Right renal pelvis (tissue), 4 donors: ENCODE results near the gene PCMT1. TPM values are rescaled to one million over a fixed set of nuclear protein-coding genes. Genes with fewer than 3 reads are reported as not detected.
"Not testable (repeated sequence)": the region's sequence is repeated elsewhere in the genome, so short reads cannot be mapped to it uniquely, and the experiment has no call there.

Source experiments
- DNase-seq, 4 donors: peaks; one replicate each; pipeline ENCODE4 v3.0.0-alpha.2; 2013; ENCODE audit warnings: low read depth in 4 of 4, low spot score in 3 of 4, missing footprints in 1 of 4
- polyA plus RNA-seq, 4 donors: library from polyadenylated mRNA; unstranded; fragments of 120-200 nt; gene quantifications; one replicate each; pipeline ENCODE4 v1.2.1, GENCODE V29; 2013; ENCODE audit not compliant: insufficient read length in 4 of 4

Gene PCMT1
- polyA plus RNA-seq, 4 donors, result 93.7 to 101 (median 98.2) TPM

DNA sequence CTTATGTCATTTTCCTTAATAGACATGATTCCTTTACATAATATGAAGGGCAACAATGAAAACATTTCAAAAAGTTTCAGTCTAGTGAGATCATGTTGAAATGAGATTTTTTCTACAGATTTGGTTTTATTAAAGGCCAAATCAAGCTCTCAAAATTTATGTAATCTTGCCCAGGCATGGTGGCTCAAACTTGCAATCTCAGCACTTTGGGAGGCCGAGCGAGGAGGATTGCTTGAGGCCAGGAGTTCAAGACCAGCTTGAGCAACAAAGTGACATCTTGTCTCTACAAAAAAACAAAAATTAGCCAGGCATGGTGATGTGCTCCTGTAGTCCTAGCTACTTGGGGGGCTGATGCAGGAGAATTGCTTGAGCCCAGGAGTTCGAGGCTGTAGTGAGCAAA lies 63.8 kb downstream of the PCMT1 start:
- DNase-seq, result no peak

DNA sequence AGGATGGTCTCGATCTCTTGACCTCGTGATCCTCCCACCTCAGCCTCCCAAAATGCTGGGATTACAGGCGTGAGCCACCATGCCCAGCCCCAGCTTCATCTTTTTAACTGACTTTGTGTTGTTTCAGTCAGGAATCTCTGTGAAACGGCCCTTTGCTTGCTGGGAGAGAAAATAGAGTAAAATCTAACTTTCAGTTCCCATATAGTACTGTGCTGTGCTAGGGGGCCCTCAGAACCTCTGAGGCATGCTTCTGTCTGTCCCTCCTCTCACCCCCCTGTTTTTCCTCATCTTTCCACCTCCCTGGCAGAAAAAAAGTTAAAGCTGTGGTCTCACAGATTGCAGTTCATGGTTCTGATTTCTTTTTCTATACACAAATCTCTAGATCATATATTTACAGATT lies 66.2 kb downstream of the PCMT1 start:
- DNase-seq, result no peak

DNA sequence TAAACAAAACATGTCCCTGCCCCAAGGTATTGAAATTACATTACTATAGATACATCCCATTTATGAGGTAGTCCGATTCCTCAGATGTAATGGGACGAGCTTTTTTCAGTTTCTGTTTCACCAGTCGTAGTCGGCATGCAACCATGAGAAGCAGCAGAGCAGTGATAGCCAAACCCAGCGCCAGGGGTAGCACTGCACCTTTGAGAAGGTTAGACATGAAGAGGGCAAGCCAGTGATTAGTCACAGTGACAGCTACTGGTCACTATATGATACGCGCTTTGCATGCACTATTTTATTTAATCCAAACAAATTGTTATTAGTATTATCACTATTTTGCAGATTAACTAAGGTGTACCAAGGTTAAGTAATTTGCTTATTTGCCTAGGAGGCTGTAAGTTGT lies 71.0 kb downstream of the PCMT1 start:
- no peak for DNase-seq

DNA sequence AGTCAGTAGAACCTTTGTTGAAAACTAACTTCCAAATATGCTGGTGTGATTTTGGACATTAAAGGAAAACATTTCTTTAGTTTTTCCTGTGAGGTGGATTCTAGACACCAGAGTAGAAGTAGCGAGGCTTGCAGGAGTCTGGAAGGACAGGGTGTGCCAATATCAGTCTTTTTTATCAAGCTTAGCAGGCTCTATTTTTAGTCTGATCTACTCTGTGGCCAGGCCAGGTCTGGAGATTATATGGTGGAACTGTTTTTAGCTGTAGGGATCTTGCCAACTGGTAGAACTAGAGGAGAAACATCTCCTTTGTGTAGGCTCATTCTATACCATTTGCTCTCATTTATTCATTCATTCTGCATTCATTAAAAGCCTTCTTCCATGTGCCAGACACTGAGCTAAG lies 72.0 kb downstream of the PCMT1 start:
- DNase-seq, result no peak

DNA sequence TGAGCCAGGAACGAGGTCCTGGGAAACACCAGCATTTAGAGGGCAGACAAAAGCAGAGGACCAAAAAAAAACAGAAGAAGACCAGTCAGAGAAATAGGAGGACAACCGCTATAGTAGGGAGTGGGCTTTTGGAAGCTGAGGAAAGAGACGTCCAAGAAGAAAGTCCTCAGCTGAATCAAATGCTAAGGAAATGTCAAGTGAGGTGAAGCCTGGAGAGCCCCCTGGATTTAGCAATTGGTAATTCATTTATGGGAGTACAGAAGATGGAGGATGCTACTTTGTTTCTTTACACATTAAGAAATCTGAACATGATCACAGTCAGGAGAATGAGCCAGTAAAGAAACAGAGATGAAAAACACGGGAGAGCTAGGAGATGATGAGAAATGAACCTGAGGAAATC lies 73.5 kb downstream of the PCMT1 start:
- no peak for DNase-seq

DNA sequence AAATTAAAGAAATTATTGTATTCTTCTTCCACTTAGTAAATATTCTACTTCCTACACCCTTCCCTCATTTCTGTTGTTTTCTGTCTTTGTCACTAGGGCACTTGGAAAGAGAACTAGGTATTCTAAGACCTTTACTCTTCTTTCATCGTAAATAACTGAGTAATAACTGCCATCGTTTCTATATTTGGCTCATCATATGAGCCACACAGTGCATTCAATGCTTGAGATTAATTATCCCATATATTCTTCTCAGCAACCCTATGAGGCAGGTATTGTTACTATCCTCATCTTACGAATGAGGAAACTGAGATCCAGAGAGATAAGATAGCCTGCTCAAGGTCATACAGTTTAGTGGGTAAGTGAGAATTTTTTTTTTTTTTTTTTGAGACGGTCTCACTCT lies 75.8 kb downstream of the PCMT1 start:
- DNase-seq, result no peak

DNA sequence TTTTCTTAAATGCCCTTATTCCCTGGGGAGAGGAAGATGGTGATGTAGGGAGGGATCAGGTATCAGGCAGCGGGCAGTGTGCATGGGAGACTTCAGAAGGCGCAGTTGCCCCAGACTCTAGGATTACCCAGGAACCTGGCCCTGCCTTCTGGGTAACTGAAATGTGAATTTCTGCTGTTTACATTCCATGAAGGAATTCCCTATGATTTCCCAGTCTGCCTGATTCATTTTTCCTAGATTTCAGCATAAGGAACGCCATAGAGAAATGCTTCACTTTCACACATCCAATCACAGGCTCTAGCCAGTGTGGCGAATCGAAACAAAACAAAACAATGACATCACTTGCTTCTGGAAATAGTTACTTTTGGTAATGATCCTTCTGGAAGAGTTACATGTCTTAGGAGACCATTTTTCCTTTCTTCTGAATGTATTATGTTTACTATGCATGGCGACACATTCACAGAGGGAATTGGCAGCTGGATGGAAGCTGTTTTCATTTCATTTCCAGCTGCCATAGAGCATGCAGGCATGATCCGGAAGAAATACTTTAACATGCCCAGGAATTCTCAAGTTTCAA lies 81.3 kb downstream of the PCMT1 start:
- DNase-seq, result no peak

DNA sequence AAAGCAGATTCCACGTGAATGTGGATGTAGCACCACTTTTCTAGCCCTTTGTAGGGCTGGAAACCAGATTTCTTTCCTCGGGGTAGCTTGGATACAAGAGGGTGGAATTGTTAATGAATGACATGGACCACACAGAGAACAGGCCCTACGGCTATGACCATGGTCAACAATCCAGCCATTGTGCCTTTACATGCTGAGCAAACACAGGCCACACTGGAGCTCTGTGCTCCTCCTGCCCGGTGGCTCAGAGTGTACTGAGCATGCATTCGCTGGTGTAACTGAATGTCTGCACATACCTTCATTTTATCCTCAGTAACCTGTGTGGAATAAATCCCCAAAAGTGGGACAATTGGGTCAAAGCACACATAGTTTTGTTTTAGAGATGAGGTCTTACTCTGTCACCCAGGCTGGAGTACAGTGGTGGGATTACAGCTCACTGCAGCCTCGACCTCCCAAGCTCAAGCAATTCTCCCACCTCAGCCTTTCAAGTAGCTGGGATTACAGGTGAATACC lies 81.8 kb downstream of the PCMT1 start:
- no peak for DNase-seq

DNA sequence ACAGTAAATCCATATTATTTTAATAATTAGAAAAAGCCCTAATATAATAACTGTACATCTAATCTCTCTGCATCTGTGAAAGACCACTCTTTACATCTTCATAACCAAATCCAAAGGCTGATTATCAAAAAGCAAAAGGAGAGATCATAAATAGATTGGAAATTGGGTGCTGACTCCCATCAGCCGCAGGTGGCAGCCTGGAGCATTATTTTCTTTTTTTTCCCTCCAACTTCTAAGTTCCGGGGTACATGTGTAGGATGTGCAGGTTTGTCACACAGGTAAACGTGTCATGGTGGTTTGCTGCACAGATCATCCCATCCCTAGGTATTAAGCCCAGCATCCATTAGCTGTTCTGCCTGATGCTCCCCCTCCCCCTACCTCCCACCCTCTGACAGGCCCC lies 84.1 kb downstream of the PCMT1 start:
- DNase-seq, result no peak

DNA sequence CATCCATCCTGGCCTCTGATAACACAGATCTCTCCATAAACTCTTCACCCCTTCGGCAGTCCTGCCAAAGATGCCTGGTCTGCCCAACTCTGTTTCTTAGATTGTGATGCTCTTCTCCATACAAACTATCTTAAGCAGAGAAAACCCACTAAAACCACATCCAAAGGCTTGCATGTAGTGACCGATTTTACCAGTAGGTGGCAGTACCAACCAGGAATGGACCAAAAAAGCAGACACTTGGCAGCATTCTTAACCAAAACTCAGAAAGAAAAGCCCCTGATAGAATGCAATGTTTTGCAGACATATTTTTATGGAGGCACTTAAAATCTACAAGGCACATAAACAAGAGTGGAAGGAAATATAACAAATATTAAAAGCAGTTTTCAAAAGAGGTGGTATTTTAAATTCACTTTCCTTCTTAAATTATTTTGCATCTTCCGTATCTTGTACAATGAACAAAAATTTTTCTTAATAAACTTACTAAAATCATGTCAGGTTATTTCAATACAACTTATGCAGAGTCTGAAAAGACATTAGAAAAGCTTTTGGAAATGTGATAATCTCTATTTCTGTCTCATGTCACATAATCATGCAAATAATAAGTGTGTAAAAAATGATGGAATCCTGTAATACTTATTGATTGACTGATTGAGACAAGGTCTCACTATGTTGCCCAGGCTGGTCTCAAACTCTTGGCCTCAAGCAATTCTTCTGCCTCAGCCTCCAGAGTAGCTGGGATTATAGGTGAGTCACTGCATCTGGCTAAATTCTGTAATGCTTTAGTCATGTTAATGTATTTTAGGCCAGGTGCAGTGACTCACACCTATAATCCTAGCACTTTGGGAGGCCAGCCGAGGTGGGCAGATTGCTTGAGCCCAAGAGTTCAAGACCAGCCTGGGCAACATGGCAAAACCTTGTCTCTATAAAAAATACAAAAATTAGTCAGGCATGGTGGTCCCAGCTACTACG lies 85.3 kb downstream of the PCMT1 start:
- peak; percentile 48 to 63 (median 58) for DNase-seq

DNA sequence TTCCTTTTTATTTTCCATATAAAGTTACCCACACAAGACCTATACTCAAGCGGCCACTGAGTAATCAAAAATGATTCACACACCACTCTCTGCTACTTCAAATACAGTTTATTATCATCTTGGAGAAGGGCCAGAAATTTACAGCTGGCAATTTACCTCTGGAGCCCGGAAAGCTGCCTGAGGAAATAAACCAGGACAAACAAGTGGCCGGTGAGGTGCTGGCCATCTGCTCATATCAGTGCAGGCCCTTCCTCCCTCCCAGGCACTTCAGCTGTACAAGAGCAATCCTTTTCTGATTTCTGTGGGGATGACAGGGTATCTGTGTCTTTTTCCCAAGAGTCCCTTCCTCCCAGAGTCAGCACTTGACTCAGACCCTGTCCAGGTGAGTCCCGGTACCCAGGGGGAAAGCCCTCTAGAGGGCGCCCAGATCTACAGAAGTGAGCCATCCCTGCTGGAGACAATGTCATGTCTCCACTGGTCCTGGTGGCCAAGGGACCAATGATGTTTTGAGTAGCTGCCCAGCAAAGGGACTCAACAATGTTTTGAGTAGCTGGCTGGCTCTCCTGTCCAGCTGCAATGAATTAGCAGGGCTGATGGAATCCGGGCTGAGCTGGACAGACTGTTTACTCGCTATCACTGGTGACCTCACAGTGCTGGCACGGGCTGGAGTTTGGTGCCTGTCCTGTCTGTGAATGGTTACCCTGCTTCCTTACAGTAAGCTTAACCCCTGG lies 91.0 kb downstream of the PCMT1 start:
- peak in 1 of 4 donors; percentile 20 for DNase-seq

DNA sequence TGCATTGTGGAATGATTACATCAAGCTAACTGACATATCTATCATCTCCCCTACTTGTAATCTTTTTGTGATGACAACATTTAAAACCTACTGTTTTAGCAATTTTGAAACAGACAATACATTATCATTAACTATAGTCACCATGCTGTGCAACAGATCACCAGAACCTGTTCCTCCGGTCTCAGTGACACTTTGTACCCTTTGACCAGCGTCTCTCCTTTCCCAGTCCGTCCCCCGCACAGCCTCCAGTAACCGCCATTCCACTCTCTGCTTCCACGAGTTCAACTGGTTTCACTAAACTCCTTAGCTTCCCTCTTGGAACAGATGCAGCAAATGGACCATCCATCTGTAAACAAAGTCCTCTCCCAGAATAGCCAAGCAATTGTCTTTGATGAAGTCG lies 92.8 kb downstream of the PCMT1 start:
- DNase-seq, result no peak

DNA sequence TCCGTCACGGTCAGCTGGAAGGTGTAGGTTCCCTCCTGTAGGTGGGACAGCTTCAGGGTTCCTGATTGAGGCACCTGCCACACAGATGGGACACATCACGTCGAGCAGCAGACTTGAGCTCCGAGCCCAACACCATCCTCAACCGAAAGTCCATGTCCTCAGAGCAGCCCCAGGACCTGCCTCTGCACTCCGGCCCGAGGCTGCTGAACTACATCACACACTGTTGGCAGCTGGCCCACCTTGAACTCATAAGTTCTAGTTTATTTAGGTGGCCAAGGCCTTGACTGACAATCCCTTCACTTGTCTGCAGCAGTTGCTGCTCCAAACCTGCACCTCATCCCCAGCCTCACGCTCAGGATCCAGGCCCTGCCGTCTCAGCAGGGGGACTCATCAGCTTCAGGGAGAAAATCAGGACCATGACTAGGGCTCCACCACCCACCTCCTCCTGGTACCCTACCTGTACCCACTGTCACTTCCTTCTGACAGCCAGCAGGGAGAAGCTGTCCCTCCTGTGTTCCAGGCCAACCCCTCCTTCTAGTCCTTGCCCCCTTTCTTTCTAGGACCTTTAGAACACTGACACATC lies 93.6 kb downstream of the PCMT1 start:
- no peak for DNase-seq

DNA sequence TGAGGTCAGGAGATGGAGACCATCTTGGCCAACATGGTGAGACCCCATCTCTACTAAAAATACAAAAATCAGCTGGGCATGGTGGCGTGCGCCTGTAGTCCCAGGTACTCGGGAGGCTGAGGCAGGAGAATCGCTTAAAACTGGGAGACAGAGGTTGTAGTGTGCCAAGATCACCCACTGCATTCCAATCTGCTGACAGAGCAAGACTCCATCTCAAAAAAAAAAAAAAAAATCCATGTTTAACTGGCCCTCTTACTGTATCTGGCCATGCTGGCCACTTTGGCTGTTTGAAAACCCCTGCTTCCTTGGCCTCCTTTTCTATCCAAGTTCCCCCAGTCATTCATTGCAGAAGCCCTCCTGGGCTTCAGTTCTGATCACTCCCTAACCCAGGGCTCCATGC lies 94.5 kb downstream of the PCMT1 start:
- DNase-seq, result not testable (repeated sequence)

DNA sequence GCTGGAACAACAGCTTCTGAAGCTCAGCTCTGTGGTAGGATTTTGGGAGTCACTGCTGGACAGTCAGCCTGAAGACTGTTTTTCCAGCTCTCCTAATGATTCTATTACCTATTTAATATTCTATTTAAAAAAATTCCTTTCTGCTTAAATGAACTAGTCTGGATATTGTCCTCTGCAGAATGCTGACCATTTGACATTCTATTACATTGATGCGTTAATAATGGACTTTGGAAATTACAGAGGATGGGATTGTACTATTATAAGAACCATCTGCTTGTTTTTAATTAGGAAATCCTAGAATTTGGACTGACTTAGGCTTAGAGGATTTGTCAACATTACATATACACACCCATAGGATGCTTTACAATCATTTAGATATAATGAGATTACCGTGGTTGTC lies 94.9 kb downstream of the PCMT1 start:
- DNase-seq, result no peak

DNA sequence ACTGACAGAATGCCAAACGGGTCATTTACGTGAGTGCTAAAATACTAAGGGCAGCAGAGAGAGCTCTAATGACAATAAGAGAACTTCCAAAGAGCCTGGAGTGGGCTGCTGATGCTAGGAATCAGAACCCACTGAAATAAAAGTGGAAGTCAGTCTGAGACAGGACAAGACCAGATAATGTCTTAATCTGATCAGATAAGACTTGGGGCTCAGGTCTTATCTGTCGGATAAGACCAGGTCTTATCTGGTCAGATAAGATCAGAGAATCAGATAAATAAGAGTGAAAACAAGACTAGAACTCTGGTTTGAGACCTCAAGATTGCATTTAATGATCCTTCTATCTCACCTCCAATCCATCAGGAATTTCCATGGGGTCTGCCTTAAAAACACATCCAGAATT lies 96.0 kb downstream of the PCMT1 start:
- no peak for DNase-seq

DNA sequence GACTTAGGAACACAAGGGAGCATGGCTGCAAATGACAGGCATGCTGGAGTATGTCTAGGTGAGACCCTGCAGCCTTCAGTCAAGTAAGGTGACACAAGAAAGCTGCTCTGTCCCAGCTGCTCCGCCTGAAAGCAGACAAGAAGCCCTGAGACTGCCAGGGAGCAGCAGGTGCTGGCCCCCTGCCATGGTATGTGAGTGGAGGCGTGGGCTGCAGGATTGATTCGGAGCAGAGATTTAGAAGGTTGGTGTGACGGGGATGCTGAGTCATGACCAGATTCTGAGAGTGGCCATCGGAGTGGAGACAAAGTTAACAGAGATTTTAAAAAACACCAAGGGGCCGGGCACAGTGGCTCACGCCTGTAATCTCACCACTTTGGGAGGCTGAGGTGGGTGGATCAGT lies 96.8 kb downstream of the PCMT1 start:
- no peak for DNase-seq

DNA sequence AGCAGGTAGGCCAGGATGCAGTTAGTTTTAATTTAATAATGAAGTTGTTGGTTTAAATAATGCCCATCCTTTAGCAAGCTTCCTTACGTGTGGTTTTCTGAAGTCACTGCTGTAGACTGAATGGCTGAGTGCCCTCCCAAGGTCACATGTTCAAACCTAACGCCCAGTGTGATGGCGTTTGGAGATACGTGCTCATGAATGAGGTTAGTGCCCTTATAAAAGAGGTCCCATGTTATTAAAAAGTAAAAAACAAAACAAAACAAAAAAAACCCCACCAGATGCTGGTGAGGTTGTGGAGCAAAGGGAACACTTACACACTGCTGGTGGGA lies 98.4 kb downstream of the PCMT1 start:
- DNase-seq, result no peak

DNA sequence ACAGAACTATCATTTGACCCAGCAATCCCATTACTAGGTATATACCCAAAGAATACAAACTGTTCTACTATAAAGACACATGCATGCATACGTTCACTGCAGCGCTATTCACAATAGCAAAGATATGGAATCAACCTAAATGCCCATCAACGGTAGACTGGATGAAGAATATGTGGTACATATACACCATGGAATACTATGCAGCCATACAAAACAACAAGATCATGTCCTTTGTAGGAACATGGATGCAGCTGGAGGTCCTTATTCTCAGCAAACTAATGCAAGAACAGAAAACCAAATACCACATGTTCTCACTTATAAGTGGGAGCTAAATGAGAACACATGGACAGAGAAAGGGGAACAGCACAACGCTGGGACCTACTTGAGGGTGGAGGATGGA lies 98.8 kb downstream of the PCMT1 start:
- not testable (repeated sequence) for DNase-seq

DNA sequence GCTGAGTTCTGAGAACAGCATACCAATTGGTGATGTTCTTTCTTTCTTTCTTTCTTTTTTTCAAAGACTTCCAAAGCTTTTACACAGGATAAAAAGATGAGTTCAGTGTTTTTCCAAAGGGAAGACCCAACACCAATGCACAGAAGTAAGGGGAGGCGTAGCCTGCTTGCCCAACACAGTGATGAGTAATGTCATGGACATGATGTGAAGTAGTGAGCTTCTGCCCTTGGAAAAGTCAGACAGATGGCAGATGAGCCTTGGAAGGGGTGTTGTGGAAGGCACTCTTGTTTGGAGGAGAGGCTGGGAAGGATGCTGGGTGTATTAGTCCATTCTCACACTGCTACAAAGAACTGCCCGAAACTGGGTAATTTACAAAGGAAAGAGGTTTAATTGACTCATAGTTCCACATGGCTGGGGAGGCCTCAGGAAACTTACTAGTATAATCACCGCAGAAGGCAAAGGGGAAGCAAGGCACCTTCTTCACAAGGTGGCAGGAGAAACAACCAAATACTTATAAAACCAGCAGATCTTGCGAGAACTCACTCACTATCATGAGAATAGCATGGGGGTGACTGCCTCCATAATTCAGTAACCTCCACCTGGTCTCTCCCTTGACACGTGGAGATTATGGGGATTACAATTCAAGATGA lies 102.0 kb downstream of the PCMT1 start:
- no peak for DNase-seq

DNA sequence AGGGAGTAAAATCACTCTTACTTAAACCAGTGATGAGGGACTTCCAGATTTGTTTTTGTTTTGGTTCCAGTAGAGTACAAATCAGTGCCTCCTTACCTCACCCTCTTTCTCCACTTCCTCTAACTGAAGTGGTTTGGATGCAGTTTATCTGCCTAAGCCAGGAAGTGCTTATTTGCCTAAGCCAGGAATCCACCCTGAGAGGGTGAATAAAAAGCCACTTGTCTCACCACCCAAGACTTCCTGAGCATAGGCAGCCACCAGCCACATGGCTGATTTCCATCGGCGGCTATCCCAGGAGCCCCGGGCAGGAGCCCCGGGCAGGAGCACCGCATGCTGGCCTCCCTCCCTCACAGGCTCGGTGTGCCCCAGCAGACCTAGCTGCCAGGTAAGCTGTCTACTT lies 102.6 kb downstream of the PCMT1 start:
- no peak for DNase-seq
